ENCODE results near the gene SHROOM2.

- TF ChIP-seq POLR2A (IDR thresholded peaks at IDR 0.05) (no peak), CTCF (IDR thresholded peaks at IDR 0.05 in 8 of 11, conservative IDR thresholded peaks at IDR 0.05 in 3 of 11) (no peak)
These were observed 191.4 kb downstream of the SHROOM2 start for GRCh38 chrX:9977635-9978034.
